GM23248 (cell line): ENCODE results near the gene SPSB4.

Experiments used
- EZH2 ChIP-seq: fragments of 200-600 bp; sonication (generic); IDR thresholded peaks from 2 replicates; pipeline ENCODE4 v1.6.1; 2018; ENCODE audit warnings: antibody characterized with exemption, mild to moderate bottlenecking; ENCODE audit not compliant: insufficient read depth, poor library complexity, severe bottlenecking
- EZH2phosphoT487 ChIP-seq: fragments of 200-600 bp; sonication (generic); IDR thresholded peaks from 2 replicates; pipeline ENCODE4 v1.6.1; 2018; ENCODE audit warnings: antibody characterized with exemption, moderate library complexity, mild to moderate bottlenecking, low read depth; ENCODE audit not compliant: insufficient read depth

- TF ChIP-seq EZH2 (no peak), EZH2phosphoT487 (no peak)
Measured at GRCh38 chr3:141050576-141051442, at the start of gene SPSB4.
